Measurements from ENCODE around the gene GALT. TPM values are rescaled to one million over a fixed set of nuclear protein-coding genes. Genes with fewer than 3 reads are reported as not detected.
A peak's percentile ranks its signal among the peaks of the same experiment; 100 is the strongest.

GALT gene
- total RNA-seq, 1 experiment from 2014 or later: 7.6 TPM

GRCh38 chr9:34647651-34648050 lies 1.2 kb downstream of the GALT start:
- Histone ChIP-seq H3K27me3 (ENCODE audit: low read length) (no peaks in the 10 kb centered on the region), H3K9me3 (ENCODE audit: low read length) (no peaks in the 10 kb centered on the region), H3K4me3 (ENCODE audit: low read length) (peak overlapping the region; percentile 81), H3K9ac (ENCODE audit: low read length) (no peak overlapping the region), H3K36me3 (ENCODE audit: low read depth, low read length) (no peaks in the 10 kb centered on the region), H3K79me2 (ENCODE audit: low read length) (peaks cover 10% of the 10 kb centered on the region; the same call in 1 of the 2 replicates), H4K20me1 (ENCODE audit: low read length) (no peaks in the 10 kb centered on the region), H3F3A (ENCODE audit: low read length, unreplicated experiment) (no peaks in the 10 kb centered on the region), H3K4me1 (ENCODE audit: insufficient read depth, low read length) (peaks cover 23% of the 10 kb centered on the region; the same call in 1 of the 2 replicates), H2AFZ (ENCODE audit: low read length) (no peak overlapping the region), H3K4me2 (ENCODE audit: low read length) (peak overlapping the region; percentile 92), H3K9me2 (replicated peaks; ENCODE audit: low read length) (no peaks in the 10 kb centered on the region), H3K27ac (ENCODE audit: low read length) (no peak overlapping the region)
- intact Hi-C loops (cut with micrococcal nuclease): no loop called here
- ChIA-PET CTCF (no interaction called here), POLR2A (ENCODE audit: unreplicated experiment) (no interaction called here)
- ATAC-seq: no peak
- BruUV-seq (replicated peaks): no TSS peak
- no peak for TF ChIP-seq EZH2phosphoT487 (IDR thresholded peaks at IDR 0.05; ENCODE audit: borderline replicate concordance, low read length)
- TF ChIP-seq CTCF (conservative IDR thresholded peaks at IDR 0.05; ENCODE audit: low read depth, low read length): no peak
- no peak for TF ChIP-seq EZH2 (IDR thresholded peaks at IDR 0.05; ENCODE audit: low read length, unreplicated experiment)
- DNase-seq: no peak

DNA sequence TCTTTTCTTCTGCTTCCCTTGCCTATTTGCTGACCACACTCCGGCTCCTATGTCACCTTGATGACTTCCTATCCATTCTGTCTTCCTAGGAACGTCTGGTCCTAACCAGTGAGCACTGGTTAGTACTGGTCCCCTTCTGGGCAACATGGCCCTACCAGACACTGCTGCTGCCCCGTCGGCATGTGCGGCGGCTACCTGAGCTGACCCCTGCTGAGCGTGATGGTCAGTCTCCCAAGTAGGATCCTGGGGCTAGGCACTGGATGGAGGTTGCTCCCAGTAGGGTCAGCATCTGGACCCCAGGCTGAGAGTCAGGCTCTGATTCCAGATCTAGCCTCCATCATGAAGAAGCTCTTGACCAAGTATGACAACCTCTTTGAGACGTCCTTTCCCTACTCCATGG lies 2.2 kb downstream of the GALT start:
- Histone ChIP-seq H4K20me1 (ENCODE audit: low read length) (no peaks in the 10 kb centered on the region), H2AFZ (ENCODE audit: low read length) (no peak overlapping the region), H3K27me3 (ENCODE audit: low read length) (no peaks in the 10 kb centered on the region), H3K9me2 (replicated peaks; ENCODE audit: low read length) (no peaks in the 10 kb centered on the region), H3K9me3 (ENCODE audit: low read length) (no peaks in the 10 kb centered on the region), H3K4me1 (ENCODE audit: insufficient read depth, low read length) (peaks cover 27% of the 10 kb centered on the region; the same call in 1 of the 2 replicates), H3K4me2 (ENCODE audit: low read length) (no peak overlapping the region), H3F3A (ENCODE audit: low read length, unreplicated experiment) (no peaks in the 10 kb centered on the region), H3K4me3 (ENCODE audit: low read length) (no peak overlapping the region), H3K9ac (ENCODE audit: low read length) (no peak overlapping the region), H3K27ac (ENCODE audit: low read length) (no peak overlapping the region), H3K36me3 (ENCODE audit: low read depth, low read length) (no peaks in the 10 kb centered on the region), H3K79me2 (ENCODE audit: low read length) (peaks cover 10% of the 10 kb centered on the region; the same call in 1 of the 2 replicates)
- TF ChIP-seq EZH2 (IDR thresholded peaks at IDR 0.05; ENCODE audit: low read length, unreplicated experiment) (no peak), EZH2phosphoT487 (IDR thresholded peaks at IDR 0.05; ENCODE audit: borderline replicate concordance, low read length) (no peak), CTCF (conservative IDR thresholded peaks at IDR 0.05; ENCODE audit: low read depth, low read length) (no peak)
- CTCF ChIA-PET: no interaction called here
- POLR2A ChIA-PET (ENCODE audit: unreplicated experiment): interaction anchor here (0.6 kb wide), 1 partner anchor 457 kb away, joined by 3 read pairs; no protein-coding TSS in a partner anchor
- ATAC-seq (no peak), DNase-seq (no peak)
- intact Hi-C loops (cut with micrococcal nuclease): no loop called here
- no TSS peak for BruUV-seq (replicated peaks)

- H3K4me2 ChIP-seq (ENCODE audit: low read length): no peak overlapping the region
- H3K27me3 ChIP-seq (ENCODE audit: low read length): no peaks in the 10 kb centered on the region
- ChIA-PET POLR2A (ENCODE audit: unreplicated experiment) (no interaction called here), CTCF (no interaction called here)
- H3K4me3 ChIP-seq (ENCODE audit: low read length): no peak overlapping the region
- ATAC-seq (no peak), DNase-seq (no peak)
- TF ChIP-seq EZH2 (IDR thresholded peaks at IDR 0.05; ENCODE audit: low read length, unreplicated experiment): no peak
- no peak for TF ChIP-seq EZH2phosphoT487 (IDR thresholded peaks at IDR 0.05; ENCODE audit: borderline replicate concordance, low read length)
- TF ChIP-seq CTCF (conservative IDR thresholded peaks at IDR 0.05; ENCODE audit: low read depth, low read length): no peak
- no peaks in the 10 kb centered on the region for H3K36me3 ChIP-seq (ENCODE audit: low read depth, low read length)
- H4K20me1 ChIP-seq (ENCODE audit: low read length): no peaks in the 10 kb centered on the region
- no peaks in the 10 kb centered on the region for H3K9me3 ChIP-seq (ENCODE audit: low read length)
- no peak overlapping the region for H3K27ac ChIP-seq (ENCODE audit: low read length)
- H3K9me2 ChIP-seq (replicated peaks; ENCODE audit: low read length): no peaks in the 10 kb centered on the region
- intact Hi-C loops (cut with micrococcal nuclease): no loop called here
- no peak overlapping the region for H3K9ac ChIP-seq (ENCODE audit: low read length)
- H3F3A ChIP-seq (ENCODE audit: low read length, unreplicated experiment): no peaks in the 10 kb centered on the region
- no peak overlapping the region for H2AFZ ChIP-seq (ENCODE audit: low read length)
- peaks cover 10% of the 10 kb centered on the region; the same call in 1 of the 2 replicates for H3K79me2 ChIP-seq (ENCODE audit: low read length)
- BruUV-seq (replicated peaks): no TSS peak
- peaks cover 27% of the 10 kb centered on the region; the same call in 1 of the 2 replicates for H3K4me1 ChIP-seq (ENCODE audit: insufficient read depth, low read length)
Observed at GRCh38 chr9:34650816-34651215, 4.3 kb downstream of the GALT start.

All from PC-3 (cell line).